HepG2 (cell line): Measurements from ENCODE around the gene CDK6. TPM values are rescaled to one million over a fixed set of nuclear protein-coding genes. Genes with fewer than 3 reads are reported as not detected.
A peak's percentile ranks its signal among the peaks of the same experiment; 100 is the strongest.

Source experiments
- ATRX ChIP-seq: sonication (generic); formaldehyde crosslinking; IDR thresholded peaks from 2 replicates; pipeline ENCODE4 v1.4.0; 2020; ENCODE audit warnings: missing genetic modification reagents, borderline replicate concordance
- GFI1 ChIP-seq: sonication (generic); formaldehyde crosslinking; IDR thresholded peaks from 2 replicates; pipeline ENCODE4 v1.5.0; 2020; ENCODE audit warnings: missing genetic modification reagents, mild to moderate bottlenecking, borderline replicate concordance
- GPN1 ChIP-seq: sonication (generic); formaldehyde crosslinking; IDR thresholded peaks from 2 replicates; pipeline ENCODE4 v1.5.1; 2020; ENCODE audit warnings: missing genetic modification reagents, borderline replicate concordance
- MAF1 ChIP-seq: sonication (generic); formaldehyde crosslinking; IDR thresholded peaks from 2 replicates; pipeline ENCODE4 v1.5.0; 2020; ENCODE audit warnings: missing genetic modification reagents, borderline replicate concordance
- MXI1 ChIP-seq: IDR thresholded peaks from 3 replicates; pipeline ENCODE4 v1.6.1; 2012; ENCODE audit warnings: low read depth, low read length, inconsistent platforms, borderline replicate concordance
- PBX2 ChIP-seq: IDR thresholded peaks from 2 replicates; pipeline ENCODE4 v1.6.1; 2016; ENCODE audit warnings: control low read depth
- PRDM10 ChIP-seq: sonication (generic); formaldehyde crosslinking; IDR thresholded peaks from 2 replicates; pipeline ENCODE4 v1.4.0; 2020; ENCODE audit warnings: low read depth, missing genetic modification reagents
- THAP9 ChIP-seq: sonication (generic); formaldehyde crosslinking; IDR thresholded peaks from 2 replicates; pipeline ENCODE4; 2020; ENCODE audit warnings: missing genetic modification reagents, mild to moderate bottlenecking, borderline replicate concordance
- ZIK1 ChIP-seq: sonication (generic); formaldehyde crosslinking; IDR thresholded peaks from 2 replicates; pipeline ENCODE4 v1.5.0; 2020; ENCODE audit warnings: mild to moderate bottlenecking, low read depth, missing genetic modification reagents, borderline replicate concordance
- ZNF414 ChIP-seq: sonication (generic); formaldehyde crosslinking; IDR thresholded peaks from 2 replicates; pipeline ENCODE4 v1.5.0; 2020; ENCODE audit warnings: missing genetic modification reagents
- ZNF577 ChIP-seq: sonication (generic); formaldehyde crosslinking; IDR thresholded peaks from 2 replicates; pipeline ENCODE4 v1.4.0; 2020; ENCODE audit warnings: mild to moderate bottlenecking, low read depth, missing genetic modification reagents, borderline replicate concordance
- ZSCAN5A ChIP-seq: sonication (generic); formaldehyde crosslinking; IDR thresholded peaks from 2 replicates; pipeline ENCODE4 v1.8.0; 2022; ENCODE audit warnings: mild to moderate bottlenecking, missing genetic modification reagents, borderline replicate concordance
- polyA plus RNA-seq, 8 experiments: library from polyadenylated mRNA; depleted of rRNA in 3 of 8; stranded (reverse) in 7 of 8; unstranded in 1 of 8; fragments of >200 nt; fragmentation: Illumina TruSeq in 4 of 8; extraction: Trizol in 4 of 8; gene quantifications; 2 replicates each; pipeline versions ENCODE4 v1.2.1 to v1.2.3, GENCODE V29; 2011 to 2016; ENCODE audit warnings: low read depth in 4 of 8, missing spikeins in 1 of 8, mixed read lengths in 1 of 8; ENCODE audit not compliant: insufficient read depth in 1 of 8
- total RNA-seq, 5 experiments: library from RNA; depleted of rRNA; stranded (reverse); fragments of >200 nt; fragmentation: Illumina TruSeq; extraction: Trizol; gene quantifications; 2 replicates each; pipeline ENCODE4 v1.2.3, GENCODE V29; 2016; ENCODE audit warnings: low read depth in 1 of 5

The CDK6 gene
- total and polyA plus RNA-seq, 2 of the 13 experiments (the other 11 are each of a cell fraction or from before 2014, with no cell fraction given), result 34.6 to 90.8 TPM

GRCh38 chr7:92695308-92696261, 140.8 kb downstream of the CDK6 start (continued):
- TF ChIP-seq MXI1 (peak; percentile 46; the same call in 1 of the 3 replicates), ZSCAN5A (CRISPR knock-in tag) (peak; percentile 67; the same call in 1 of the 2 replicates), ATRX (CRISPR knock-in tag) (no peak), MAF1 (CRISPR knock-in tag) (no peak), PBX2 (peak; percentile 30; the same call in 1 of the 2 replicates), ZIK1 (CRISPR knock-in tag) (no peak), PRDM10 (peak; percentile 65; the same call in 1 of the 2 replicates), THAP9 (CRISPR knock-in tag) (no peak), GPN1 (CRISPR knock-in tag) (no peak), ZNF577 (CRISPR knock-in tag) (no peak), ZNF414 (CRISPR knock-in tag) (peak; percentile 77; the same call in 1 of the 2 replicates), GFI1 (CRISPR knock-in tag) (peak; percentile 70)
